Psoas muscle (tissue), 8 donors: ENCODE results near the gene LRBA. TPM values are rescaled to one million over a fixed set of nuclear protein-coding genes. Genes with fewer than 3 reads are reported as not detected.

Source experiments
- ATAC-seq, 4 donors: fragments of 200-7000 bp; cut with Tn5 transposase; one replicate each; pipeline ENCODE4 v1.9.1; 2020; ENCODE audit warnings: moderate library complexity in 3 of 4, mild to moderate bottlenecking in 2 of 4
- DNase-seq, 2 donors: peaks; one replicate each; pipeline ENCODE4 v3.0.0-alpha.2; 2020
- H3K27ac ChIP-seq: fragments of 200-600 bp; one replicate; pipeline ENCODE4 v1.8.0; 2022
- H3K27me3 ChIP-seq, 3 donors: fragments of 200-600 bp in 1 of 3; one replicate each; pipeline versions ENCODE4 v1.6.1 to v1.8.0; 2013 to 2022; ENCODE audit warnings: low read length in 2 of 3, mild to moderate bottlenecking in 2 of 3, moderate library complexity in 1 of 3; ENCODE audit not compliant: insufficient read depth in 3 of 3
- H3K36me3 ChIP-seq, 2 donors: fragments of 200-600 bp in 1 of 2; one replicate each; pipeline versions ENCODE4 v1.6.1 to v1.8.0; 2013 to 2022; ENCODE audit warnings: low read depth in 1 of 2, mild to moderate bottlenecking in 1 of 2, moderate library complexity in 1 of 2; ENCODE audit not compliant: insufficient read depth in 1 of 2
- H3K4me1 ChIP-seq: fragments of 200-600 bp; one replicate; pipeline ENCODE4 v1.8.0; 2022
- H3K4me3 ChIP-seq: fragments of 200-600 bp; one replicate; pipeline ENCODE4 v1.8.0; 2022; ENCODE audit warnings: mild to moderate bottlenecking
- H3K9me3 ChIP-seq: fragments of 200-600 bp; one replicate; pipeline ENCODE4 v1.8.0; 2022
- WGBS, 3 donors: extraction: QIAGEN DNeasy Blood & Tissue Kit; methylation state at CpG; one replicate each; pipeline versions ENCODE4 v1.1.6 to v1.1.7; 2013; 5-methylcytosine and 5-hydroxymethylcytosine counted together
- intact Hi-C, 2 donors: fragments of 100-400 bp; cut with DNase I; formaldehyde crosslinking; loops; one replicate each; pipeline versions ENCODE4 v1.11.0 to v1.14.2; 2022
- polyA plus RNA-seq, 3 donors: library from polyadenylated mRNA; stranded (reverse); fragments of 200-250 nt; gene quantifications; one replicate each; pipeline ENCODE4 v1.2.3, GENCODE V29; 2013
- total RNA-seq, 4 donors: library from RNA; stranded (reverse); fragmentation: NEBNext Ultra II Directional in 2 of 4; extraction: Animal tissue kit (Norgen Biotek cat#: 25700) in 2 of 4; gene quantifications; one replicate each; pipeline versions ENCODE4 v1.2.1 to v1.2.4, GENCODE V29; 2021 to 2023
- TF ChIP-seq, protein P1 (sequence below): fragments of 200-600 bp; IDR thresholded peaks from one replicate; pipeline ENCODE4 v1.8.0; 2022; ENCODE audit warnings: antibody characterized with exemption
- donor health status: healthy with polysubstance abuse.
- donor health status: DM: no; HTN: no; CAD: no; lungs with moderate emphysema.
- donor health status: Bipolar disorder and iron deficiency.
- donor health status: healthy.
- donor health status: DM: yes; HTN: yes; CAD: no.
- donor health status: DM: no; HTN: no; CAD: no.
- donor health status: DM: no; HTN: no; CAD: no.
- donor health status: DM: yes; HTN: yes; CAD: no.

Gene LRBA
- total and polyA plus RNA-seq, 7 donors = 2.9 to 10.6 (median 6.4) TPM

GRCh38 chr4:150948074-150948473 is 67.0 kb downstream of the LRBA start:
- Histone ChIP-seq H3K4me1 (no peaks in the 10 kb centered on the region), H3K27ac (no peak overlapping the region), H3K27me3 (no peaks in the 10 kb centered on the region), H3K36me3 (no peaks in the 10 kb centered on the region), H3K9me3 (peaks cover 7% of the 10 kb centered on the region), H3K4me3 (no peak overlapping the region)
- ATAC-seq (no peak), DNase-seq (no peak)
- TF ChIP-seq, protein P1, sequence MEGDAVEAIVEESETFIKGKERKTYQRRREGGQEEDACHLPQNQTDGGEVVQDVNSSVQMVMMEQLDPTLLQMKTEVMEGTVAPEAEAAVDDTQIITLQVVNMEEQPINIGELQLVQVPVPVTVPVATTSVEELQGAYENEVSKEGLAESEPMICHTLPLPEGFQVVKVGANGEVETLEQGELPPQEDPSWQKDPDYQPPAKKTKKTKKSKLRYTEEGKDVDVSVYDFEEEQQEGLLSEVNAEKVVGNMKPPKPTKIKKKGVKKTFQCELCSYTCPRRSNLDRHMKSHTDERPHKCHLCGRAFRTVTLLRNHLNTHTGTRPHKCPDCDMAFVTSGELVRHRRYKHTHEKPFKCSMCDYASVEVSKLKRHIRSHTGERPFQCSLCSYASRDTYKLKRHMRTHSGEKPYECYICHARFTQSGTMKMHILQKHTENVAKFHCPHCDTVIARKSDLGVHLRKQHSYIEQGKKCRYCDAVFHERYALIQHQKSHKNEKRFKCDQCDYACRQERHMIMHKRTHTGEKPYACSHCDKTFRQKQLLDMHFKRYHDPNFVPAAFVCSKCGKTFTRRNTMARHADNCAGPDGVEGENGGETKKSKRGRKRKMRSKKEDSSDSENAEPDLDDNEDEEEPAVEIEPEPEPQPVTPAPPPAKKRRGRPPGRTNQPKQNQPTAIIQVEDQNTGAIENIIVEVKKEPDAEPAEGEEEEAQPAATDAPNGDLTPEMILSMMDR = no peak
- intact Hi-C loops = no loop called here

GRCh38 chr4:150944660-150945059 is 70.4 kb downstream of the LRBA start:
- WGBS, 3 donors = 89 to 93% (median 91%) methylated on average over 6 of the region's 6 CpGs
- Histone ChIP-seq H3K4me1 (no peaks in the 10 kb centered on the region), H3K27me3 (no peaks in the 10 kb centered on the region), H3K27ac (no peak overlapping the region), H3K36me3 (no peaks in the 10 kb centered on the region), H3K4me3 (no peak overlapping the region), H3K9me3 (peaks cover 7% of the 10 kb centered on the region)
- intact Hi-C loops = no loop called here
- no peak for DNase-seq
- no peak for ATAC-seq
- TF ChIP-seq, protein P1 = no peak

DNA sequence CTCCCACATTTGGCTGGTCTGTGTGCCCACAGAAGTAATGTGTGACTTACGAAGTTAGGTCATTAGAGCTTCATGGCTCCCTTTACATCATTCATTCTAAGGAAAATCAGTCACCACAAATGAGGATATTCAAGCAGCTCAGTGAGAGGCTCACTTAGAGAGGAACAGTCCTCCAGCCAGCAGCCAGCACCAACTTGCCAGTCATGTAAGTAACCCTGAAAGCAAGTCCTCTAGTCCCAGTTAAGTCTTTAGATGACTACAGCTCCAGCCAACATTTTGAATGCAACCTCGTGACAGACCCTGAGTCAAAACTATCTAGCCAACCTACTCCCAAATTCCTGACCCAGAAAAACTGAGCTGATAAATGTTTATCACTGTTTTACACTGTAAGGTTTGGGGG is 71.3 kb downstream of the LRBA start:
- Histone ChIP-seq H3K4me1 (no peaks in the 10 kb centered on the region), H3K27me3 (no peaks in the 10 kb centered on the region), H3K4me3 (no peak overlapping the region), H3K27ac (no peak overlapping the region), H3K9me3 (no peaks in the 10 kb centered on the region), H3K36me3 (no peaks in the 10 kb centered on the region)
- TF ChIP-seq, protein P1 = no peak
- DNase-seq (no peak), ATAC-seq (no peak)
- WGBS, 3 donors = 64 to 77% (median 72%) methylated on average over 2 of the region's 2 CpGs
- intact Hi-C loops = no loop called here

DNA sequence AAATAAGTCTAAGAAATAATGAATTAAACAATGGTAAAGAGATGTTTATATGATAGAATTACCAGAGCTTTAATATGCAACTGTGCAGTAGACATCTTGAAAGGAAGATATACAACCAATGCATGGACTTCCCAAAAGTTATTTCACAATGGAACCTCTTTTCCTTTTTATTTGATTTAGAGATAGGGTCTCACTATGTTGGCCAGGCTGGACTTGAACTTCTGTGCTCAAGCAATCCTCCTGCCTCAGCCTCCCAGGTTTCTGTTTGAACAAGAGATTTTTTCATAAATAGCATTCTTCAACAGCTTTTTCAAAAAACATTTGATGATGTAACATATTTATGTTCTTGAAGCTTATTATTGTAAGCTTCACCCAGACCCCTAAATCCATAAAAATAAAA is 72.0 kb downstream of the LRBA start:
- Histone ChIP-seq H3K4me1 (no peaks in the 10 kb centered on the region), H3K9me3 (no peaks in the 10 kb centered on the region), H3K27me3 (no peaks in the 10 kb centered on the region), H3K36me3 (no peaks in the 10 kb centered on the region), H3K27ac (no peak overlapping the region), H3K4me3 (no peak overlapping the region)
- ATAC-seq = no peak
- intact Hi-C loops = no loop called here
- no peak for DNase-seq
- TF ChIP-seq, protein P1 = no peak

- H3K27me3 ChIP-seq = no peaks in the 10 kb centered on the region
- no peaks in the 10 kb centered on the region for H3K36me3 ChIP-seq
- H3K27ac ChIP-seq = no peak overlapping the region
- DNase-seq = no peak
- ATAC-seq = no peak
- TF ChIP-seq, protein P1 = no peak
- H3K4me3 ChIP-seq = no peak overlapping the region
- no peaks in the 10 kb centered on the region for H3K9me3 ChIP-seq
- no peaks in the 10 kb centered on the region for H3K4me1 ChIP-seq
- intact Hi-C loops = no loop called here
Observed at GRCh38 chr4:150942539-150942938, 72.5 kb downstream of the LRBA start.
